TTC549 (cell line): Measurements from ENCODE around the gene ZNF544.
"Not testable (repeated sequence)": the region's sequence is repeated elsewhere in the genome, so short reads cannot be mapped to it uniquely, and the experiment has no call there.

Source experiments
- FAIRE-seq: peaks from 2 replicates; lab custom pipeline; 2012; peaks lifted over from hg19 to GRCh38; lab: Jason Lieb, UNC

The ZNF544 gene

DNA sequence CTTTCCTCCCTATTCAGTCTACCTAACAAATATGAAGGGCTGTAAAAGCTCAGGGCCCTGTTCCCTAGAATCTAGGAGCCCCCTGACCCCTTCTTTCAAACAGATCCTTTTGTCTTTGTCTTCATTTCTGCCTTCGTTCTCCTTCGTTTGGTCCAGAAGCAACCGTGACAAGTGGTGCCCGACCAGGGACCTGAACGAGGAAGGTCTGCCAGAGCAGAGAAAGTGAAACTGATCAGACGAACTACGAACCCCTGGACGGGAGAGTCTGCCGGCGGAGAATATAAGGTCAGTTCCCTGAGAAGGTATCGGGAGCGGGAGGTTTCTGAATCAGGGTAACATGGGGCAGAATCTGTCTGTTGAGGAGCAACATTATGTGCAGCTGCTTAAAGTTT is 77.2 kb downstream of the ZNF544 start:
- no peak for FAIRE-seq

DNA sequence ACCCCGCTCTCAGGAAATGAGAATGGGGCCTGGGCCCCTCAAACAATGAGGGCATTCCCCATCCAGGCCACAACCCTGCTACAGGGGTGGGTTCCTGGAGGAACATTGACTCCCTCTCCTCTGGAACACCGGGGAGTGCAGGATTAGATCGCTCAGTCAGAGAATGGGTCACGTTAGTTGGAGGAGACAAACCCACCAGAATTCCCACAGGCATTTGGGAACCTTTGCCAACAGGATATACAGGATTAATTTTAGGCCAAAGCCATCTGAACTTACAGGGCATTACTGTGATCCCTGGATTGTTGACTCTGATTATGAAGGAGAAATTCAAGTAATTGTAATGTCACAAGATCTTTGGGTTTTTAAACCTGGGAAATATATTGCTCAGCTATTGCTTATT is 79.0 kb downstream of the ZNF544 start:
- no peak for FAIRE-seq

DNA sequence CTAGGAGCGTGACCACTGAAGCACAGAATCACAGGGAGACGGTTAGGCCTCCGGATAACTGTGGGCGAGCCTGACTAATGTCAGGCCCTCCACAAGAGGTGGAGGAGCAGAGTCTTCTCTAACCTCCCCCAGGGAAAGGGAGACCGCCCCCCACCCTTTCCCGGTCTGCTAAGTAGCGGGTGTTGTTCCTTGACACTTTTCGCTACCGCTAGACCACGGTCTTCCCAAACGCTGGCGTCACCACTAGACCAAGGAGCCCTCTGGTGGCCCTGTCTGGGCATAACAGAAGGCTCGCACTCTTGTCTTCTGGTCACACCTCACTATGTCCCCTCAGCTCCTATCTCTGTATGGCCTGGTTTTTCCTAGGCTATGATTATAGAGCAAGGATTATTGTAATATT is 82.0 kb downstream of the ZNF544 start:
- FAIRE-seq: not testable (repeated sequence)

DNA sequence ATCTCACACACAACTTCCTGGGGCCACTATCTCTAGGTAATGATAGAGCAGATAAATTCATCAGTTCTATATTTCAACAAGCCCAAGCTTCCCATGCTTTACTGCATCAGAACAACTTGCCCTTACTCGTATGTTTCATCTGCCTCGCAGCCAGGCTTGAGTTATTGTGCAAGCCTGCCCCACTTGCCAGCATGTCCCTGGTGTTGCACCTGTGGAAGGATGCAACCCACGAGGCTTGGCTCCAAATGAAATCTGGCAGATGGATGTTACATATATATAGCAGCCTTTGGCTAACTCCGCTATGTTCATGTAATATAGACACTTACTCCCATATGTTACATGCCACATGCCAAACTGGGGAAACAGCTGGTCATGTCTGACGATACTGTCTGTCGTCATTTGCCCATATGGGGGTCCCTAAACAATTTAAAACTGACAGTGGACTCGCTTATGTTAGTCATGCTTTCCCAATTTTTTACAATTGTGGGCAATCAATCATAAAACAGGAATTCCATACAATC is 82.7 kb downstream of the ZNF544 start:
- no peak for FAIRE-seq
